ENCODE results near the gene SPPL2B.
"Not testable (repeated sequence)": the region's sequence is repeated elsewhere in the genome, so short reads cannot be mapped to it uniquely, and the experiment has no call there.

Gene SPPL2B, protein sequence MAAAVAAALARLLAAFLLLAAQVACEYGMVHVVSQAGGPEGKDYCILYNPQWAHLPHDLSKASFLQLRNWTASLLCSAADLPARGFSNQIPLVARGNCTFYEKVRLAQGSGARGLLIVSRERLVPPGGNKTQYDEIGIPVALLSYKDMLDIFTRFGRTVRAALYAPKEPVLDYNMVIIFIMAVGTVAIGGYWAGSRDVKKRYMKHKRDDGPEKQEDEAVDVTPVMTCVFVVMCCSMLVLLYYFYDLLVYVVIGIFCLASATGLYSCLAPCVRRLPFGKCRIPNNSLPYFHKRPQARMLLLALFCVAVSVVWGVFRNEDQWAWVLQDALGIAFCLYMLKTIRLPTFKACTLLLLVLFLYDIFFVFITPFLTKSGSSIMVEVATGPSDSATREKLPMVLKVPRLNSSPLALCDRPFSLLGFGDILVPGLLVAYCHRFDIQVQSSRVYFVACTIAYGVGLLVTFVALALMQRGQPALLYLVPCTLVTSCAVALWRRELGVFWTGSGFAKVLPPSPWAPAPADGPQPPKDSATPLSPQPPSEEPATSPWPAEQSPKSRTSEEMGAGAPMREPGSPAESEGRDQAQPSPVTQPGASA

DNA sequence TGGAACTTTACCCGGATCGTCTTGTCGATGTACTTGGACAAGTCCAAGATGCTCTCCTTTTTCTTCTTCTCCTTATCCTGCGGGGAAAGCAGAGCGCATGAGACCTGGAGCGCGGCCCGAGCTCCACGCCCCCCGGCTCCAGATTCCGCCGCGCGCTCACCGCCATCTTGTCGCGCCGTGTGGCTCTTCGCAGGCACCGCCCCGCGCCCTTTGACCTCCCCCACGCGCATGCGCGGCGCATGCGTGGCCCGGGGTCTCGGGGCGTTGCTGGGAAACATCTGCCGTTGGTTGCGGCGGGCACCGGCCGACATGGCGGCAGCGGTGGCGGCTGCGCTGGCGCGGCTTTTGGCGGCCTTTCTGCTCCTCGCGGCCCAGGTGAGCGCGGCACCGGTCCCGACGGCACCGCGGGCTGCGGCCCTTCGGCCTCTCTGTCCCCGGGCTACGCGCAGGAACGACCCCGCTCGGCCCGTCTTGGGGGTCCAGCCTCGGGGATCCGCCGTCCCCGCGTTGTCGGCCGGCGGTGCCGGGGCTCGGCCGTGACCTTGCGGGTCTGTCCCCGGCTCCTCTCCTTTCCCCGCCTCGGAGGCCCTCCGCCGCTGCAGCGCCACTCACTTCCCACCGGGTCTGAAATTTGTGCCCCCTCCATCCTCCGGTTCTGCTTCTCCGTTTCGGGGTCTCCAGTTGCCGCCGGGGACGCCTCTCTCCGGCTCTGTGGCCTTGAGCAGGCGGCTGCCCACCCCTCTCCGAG lies at the start of gene SPPL2B, which contains the start of gene LSM7:
Gene SPPL2B (plus strand): TSS at position 284 of the 748 bp plus-strand sequence. CDS start 26 bp downstream, at position 310.
Gene LSM7 (minus strand): TSS at position 186 of the 748 bp plus-strand sequence. CDS start 20 bp downstream, at position 166.
- no peak for FAIRE-seq

DNA sequence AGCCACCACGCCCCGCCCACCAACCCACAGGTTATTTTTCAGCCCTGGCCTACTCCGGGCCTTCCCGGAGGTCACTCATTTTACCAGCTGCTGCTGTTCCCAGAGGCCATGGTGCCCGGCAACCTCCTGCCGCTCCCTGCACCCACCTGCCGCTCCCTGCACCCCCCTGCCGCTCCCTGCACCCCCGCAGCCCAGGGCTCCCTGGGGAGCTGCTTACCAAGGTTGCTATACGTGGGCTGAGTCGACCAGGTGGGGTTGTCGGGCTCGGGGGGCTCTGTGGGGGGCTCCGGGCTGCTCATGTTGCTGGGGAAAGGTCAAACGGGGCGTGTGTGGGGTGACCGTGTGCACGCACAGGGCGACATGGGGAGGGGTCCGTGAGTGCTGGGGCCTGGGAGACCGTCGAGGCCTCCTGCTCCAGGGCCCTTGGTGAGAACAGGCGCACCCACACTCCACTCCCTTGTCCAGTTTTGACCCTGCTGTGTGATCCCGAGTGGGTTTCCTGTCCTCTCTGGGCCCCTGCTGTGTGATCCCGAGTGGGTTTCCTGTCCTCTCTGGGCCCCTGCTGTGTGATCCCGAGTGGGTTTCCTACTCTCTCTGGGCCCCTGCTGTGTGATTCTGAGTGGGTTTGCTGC lies 47.7 kb upstream of the SPPL2B start:
- FAIRE-seq = no peak

DNA sequence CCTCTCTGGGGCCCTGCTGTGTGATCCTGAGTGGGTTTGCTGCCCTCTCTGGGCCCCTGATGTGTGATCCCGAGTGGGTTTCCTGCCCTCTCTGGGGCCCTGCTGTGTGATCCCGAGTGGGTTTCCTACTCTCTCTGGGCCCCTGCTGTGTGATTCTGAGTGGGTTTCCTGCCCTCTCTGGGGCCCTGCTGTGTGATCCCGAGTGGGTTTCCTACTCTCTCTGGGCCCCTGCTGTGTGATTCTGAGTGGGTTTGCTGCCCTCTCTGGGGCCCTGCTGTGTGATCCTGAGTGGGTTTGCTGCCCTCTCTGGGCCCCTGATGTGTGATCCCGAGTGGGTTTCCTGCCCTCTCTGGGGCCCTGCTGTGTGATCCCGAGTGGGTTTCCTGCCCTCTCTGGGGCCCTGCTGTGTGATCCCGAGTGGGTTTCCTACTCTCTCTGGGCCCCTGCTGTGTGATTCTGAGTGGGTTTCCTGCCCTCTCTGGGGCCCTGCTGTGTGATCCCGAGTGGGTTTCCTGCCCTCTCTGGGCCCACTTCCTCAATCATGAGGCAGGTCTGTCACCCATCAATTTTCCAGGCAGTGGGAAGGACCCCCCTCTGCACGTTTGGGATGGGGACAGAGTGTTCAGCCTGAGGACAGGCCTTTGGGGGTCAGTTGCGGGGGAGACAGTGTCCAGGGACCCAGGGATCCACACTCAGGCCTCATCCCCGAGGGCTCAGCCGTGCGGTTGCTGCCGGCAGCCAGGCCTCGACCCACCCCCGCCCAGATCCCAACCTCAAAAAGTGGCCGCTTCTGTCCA lies 47.0 kb upstream of the SPPL2B start:
- not testable (repeated sequence) for FAIRE-seq

DNA sequence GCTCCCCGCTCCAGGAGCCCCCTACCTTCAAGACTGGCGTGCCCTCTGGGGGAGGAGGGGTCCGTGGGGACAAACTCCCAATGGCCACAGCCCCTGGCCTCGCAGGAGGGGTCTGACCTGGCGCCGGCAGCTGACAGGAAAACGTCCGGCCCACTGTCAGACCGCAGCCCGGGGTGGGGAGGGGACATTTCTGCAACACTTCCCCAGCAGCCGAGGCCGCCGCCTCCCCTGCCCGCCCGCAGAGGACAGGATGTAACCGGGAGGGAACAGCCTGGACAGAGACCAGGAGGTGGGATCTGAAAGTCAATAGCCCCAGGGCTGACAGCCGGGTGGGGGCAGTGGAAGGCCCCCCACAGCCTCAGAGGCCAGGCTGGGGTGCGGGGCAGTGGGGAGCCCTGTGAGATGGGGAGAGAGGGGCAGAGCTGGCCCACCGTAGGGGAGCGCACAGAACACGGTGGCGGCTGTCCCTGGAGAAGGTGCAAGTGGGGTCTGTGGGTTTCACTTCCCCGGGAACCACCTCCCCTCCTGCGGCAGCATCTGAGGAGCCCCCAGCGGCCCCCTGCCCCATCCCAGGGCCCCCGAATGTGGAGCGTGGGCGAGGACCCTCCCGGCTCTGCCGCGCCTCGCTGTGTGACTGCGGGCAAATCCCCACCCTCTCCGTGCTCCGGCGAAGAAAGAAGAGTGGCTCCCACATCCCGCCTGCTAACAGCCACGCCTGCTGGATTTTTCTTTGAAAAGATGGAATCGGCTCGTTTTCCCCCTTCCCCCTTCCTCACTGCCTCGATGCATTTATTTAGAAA lies 46.2 kb upstream of the SPPL2B start, which contains the start of gene PEAK3:
Gene PEAK3 (minus strand): TSS at position 114 of the 800 bp plus-strand sequence. CDS start 1,244 bp downstream, outside the sequence.
- FAIRE-seq = no peak

DNA sequence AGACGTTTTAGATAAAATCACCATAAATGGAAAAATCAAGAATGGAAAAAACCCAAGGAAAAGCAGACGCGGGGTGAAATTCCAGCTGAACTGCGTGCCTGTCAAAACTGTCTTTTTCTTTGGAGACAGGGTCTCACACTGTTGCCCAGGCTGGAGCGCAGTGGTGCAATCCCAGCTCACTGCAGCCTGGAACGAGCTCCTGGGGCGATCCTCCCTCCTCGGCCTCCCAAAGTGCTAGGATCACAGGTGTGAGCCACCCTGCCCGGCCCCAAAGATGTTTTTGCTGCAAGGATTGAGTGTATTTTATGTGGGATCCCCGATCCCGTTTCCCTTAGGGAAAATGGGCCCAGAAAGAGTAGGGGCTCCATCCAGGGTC lies 45.6 kb upstream of the SPPL2B start:
- no peak for FAIRE-seq

DNA sequence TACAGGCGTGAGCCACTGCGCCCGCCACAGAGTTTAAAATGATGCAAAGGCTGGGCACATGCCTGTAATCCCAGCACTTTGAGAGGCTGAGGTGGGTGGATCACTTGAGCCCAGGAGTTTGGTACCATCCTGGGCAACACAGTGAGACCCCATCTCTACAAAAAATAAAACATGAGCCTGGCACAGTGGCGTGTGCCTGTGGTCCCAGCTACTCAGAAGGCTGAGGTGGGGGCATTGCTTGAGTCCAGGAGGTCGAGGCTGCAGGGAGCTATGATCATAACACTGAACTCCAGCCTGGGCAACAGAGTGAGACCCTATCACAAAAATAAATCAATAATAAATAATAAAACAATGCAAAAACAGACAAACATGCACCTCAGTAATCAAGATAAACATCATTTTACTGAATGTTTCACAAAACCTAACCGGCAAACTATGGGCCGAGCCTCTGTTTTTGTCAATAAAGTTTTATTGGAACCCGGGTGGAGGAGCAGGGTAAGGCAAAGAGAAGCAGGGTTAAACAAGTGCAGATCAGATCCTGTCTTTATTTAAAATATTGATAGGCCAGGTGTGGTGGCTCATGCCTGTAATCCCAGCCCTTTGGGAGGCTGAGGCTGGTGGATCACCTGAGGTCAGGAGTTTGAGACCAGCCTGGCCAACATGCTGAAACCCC lies 44.5 kb upstream of the SPPL2B start:
- FAIRE-seq = no peak

DNA sequence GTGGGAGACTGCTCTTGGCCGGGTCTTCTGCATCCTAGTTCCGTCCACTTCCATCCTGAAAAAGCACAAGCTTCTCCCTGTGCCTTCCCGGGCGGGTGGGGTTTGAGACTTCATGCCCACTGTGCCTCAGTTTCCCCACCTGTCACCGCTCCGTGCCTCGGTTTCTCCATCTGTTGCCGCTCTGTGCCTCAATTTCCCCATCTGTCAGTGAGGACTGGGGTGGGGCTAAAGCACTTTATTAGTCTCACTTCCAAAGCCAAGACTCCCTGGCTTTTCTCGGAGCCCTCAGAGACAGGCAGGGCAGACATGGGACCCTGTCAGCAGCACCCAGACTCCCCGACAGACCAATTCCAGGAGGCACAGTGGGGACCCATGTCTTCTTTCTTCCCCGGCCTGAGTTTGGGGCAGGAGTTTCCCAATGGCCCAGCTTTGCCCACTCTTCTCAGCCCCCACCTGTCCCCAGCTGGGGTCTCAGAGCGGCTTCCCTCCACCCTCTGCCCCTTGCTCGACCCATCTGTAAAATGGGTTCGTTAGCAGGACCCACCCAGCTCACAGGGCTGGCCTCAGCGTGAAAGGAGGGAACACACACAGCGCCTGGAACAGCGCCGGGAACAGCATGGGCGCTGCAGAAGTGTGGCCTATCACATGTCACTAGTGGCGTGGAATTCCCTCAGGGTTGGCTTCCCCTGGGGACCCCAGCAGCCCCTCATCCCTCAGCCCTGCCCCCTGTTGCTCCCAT lies 41.9 kb upstream of the SPPL2B start:
- no peak for FAIRE-seq

DNA sequence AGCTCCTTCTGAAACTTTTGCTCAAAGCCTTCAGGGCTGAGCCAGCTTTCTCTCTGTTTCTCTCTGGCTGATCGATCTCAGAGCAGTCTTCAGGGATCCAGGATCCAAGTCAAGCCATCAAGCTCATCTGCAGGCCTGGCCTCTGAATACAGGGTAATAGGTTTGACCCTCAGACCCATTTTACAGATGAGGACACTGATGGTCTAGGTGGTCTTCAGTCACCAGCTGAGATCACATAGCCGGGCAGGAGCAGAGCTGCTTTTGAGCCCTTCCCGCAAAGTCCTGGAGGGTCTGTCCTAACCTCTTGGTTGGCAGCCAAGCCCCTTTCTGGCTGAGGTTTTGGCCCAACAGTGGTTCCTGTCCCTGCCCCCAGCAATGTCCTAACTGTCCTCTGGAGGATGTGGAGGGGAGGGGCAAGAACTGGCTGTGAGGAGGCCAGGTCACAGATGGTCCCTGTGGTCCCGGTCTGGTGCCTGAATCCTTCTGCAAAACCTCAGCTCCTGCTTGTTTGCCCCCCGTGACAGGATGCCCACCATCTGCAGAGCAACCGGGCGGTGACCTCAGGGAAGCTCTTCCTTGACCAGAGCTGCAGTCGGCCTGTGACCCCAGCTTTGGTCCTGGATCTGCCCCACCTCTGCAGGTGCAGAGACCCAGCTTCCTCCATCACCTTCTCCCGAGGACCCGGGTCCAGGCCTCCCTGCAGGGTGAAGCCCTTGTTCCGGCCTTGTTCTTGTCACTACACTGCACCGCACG lies 40.7 kb upstream of the SPPL2B start:
- no peak for FAIRE-seq

DNA sequence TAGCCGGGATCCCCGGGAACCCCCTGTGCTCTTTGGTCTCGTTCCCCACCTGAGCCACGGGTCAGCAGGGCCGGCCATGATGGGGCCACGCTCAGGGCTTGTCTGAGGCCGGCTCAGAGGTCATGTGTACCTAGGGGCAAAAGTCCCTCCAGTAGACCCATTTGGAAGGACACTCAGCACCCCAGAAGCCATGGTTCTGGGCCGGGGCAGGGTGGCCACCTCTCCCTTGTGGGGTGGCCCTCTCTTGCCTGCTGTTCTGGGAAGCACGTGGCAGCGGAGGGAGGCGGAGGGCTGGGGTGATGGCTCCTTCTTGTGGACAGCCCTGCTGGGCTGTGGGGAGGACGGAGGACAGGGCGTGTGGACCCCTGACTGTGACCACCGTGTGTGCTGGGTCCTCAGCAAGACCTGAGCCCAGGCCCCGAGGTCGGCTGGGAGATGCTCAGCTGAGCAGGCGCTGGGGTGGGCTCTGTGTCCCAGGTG lies 40.1 kb upstream of the SPPL2B start:
- no peak for FAIRE-seq

DNA sequence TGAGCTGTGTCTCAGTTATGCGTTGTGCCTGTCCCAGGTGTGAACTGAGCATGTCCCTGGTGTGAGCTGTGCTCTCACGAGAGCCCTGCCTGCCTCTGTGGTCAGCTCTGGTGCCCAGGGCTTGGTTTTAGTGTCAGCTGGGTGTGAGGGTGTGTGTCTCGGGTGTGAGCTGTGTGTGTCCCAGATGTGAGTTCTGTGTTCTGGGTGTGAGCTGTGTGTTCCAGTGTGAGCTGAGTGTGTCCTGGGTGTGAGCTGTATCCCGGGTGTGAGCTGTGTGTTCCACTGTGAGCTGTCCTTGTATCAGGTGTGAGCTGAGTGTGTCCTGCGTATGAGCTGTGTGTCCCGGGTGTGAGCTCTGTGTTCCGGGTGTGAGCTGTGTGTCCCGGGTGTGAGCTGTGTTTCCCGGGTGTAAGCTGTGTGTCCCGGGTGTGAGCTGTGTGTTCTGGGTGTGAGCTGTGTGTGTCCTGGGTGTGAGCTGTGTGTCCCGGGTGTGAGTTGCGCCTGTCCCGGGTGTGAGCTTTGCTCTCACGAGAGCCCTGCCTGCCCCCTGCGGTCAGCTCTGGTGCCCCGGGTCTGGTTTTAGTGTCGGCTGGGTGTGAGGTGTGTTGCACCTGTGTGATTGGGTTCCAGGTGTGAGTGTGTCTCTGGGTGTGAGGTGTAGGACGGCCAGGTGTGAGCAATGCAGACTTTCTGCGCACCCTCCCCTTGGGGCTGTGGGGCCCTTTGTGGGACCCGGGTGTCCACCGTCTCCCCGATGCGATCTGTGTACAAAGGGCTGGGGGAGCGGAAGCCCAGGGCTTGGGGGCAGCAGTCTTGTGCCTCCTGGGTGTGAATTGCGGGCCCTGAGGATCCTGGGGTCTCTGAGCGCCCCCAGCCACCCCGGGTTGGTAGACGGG lies 39.4 kb upstream of the SPPL2B start:
- no peak for FAIRE-seq

DNA sequence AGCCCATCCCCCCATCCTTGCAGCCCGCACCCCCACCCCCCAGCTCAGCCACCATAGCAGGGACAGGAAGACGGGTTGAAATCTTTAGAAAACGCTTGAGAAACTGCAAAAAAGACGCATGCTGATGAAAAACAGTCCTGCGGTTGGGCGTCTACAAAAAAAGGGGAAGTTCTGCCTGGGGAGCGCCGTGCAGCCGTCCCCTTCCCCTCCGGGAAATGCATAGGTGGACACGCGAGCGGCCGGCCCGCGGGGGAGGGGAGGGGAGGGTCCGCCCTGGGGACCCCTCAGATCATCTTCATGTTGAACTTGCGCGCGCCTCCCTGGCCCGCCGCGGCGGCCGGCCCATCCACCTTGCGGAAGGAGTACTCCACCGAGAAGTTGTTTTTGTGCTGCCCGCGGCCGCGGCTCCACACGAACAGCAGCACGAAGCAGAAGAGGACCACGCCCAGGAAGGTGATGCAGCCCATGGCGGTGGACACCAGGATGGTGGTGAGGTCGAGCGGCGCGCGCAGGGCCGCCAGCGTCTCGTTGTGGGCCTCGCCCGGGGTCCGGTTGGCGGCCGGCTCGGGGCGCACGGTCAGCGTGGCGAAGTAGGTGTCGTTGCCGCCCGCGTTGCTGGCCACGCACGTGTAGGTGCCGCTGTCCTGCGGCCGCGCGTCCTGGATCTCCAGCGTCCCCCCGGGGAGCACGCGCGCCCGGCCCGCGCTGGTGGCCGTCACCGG lies 38.6 kb upstream of the SPPL2B start:
- no peak for FAIRE-seq

DNA sequence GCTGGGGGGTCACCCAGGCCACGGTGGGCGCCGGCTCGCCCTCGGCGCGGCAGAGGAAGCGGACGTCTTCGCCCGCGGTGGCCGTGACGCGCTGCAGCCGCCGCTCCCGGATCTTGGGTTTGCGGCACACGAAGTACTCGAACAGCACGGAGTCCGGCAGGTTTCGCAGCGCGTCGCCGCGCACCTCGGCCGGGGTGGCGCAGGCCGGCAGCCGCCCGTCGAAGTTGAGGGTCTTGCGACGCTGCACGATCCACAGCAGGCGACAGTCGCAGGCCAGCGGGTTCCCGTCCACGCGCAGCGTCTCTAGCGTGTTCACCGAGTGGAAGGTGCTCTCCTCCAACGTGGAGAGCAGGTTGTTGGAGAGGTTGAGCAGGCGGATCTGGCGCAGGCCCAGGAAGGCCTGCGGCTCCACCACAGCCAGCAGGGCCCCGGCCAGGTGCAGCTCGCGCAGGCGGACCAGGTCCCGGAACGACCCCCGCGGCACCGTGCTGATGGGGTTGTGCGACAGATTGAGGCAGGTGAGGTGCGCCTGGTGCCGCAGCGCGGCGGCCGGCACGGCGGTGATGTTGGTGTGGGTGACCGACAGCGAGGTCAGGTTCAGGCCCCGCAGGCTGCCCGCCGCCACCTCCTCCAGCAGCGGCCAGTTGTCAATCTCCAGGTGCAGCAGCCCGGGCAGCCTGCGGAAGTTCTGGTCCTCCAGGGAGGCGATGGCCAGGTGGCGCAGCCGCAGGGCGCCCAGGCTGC lies 37.9 kb upstream of the SPPL2B start:
- no peak for FAIRE-seq

DNA sequence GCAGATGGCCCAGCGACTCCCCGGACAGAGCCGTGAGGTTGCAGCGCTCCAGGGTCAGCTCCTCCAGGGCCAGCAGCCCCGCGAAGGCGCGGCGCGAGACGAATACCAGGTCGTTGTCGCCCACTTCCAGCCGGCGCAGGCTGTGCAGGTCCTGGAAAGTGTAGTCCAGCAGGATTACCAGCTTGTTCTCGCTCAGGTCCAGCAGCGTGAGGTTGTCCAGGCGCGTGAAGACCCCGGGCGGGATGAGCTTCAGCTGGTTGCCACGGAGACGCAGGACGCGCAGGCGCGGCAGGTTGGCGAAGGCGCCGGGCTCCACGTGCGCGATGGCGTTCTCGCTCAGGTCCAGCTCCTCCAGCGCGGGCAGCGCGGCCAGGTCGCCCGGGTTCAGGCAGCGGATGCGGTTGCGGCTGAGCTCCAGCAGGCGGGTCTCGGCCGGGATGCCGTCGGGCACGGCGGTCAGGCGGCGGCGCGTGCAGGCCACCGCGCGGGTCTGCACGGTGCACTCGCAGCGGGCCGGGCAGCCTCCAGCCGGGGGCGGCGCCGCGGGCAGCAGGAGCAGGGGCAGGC lies 37.2 kb upstream of the SPPL2B start:
- FAIRE-seq = no peak

DNA sequence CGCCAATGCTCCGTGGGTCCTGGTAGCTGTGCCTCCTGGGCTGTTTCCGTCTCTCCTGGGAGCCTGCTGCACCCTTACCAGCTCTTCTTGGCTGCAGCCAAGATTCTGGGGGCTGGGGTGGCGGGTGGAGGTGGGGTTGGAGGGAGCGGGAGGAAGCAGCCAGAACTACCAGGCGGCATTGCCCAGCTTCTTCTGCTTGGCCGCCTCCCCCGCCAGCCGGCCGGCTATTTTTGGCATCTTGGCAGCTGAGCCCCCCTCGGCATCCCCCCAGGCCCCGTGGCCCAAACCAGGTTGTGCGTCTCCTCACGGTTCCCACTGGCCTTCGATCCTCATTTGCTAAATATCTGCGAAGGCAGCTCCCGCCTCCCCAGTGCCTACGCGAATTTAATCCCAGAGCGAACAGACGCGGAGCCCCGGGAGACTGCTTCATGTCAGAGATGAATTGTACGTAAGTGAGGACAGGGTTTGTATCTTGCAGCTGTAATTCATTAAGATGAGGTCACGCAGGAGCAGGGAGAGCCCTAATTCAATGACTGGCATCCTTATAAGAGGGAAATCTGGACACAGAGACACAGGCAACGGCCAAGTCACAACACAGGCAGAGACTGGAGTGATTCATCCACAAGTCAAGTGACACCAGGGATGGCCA lies 33.7 kb upstream of the SPPL2B start:
- FAIRE-seq = no peak

DNA sequence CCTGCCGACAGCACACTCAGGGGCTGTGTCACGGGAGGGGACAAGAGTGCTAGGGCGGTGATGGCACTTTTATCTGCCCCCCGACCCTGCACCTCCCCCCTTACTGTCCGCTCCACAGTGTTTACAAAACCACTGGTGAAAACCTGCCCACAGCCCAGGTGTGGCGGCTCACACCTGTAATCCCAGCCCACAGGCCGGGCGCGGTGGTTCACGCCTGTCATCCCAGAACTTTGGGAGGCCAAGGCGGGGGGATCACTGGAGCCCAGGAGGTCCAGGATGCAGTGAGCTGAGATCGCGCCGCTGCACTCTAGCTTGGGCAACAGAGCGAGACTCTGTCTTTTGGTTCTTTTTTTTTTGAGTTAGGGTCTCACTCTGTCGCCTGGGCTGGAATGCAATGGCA lies 32.3 kb upstream of the SPPL2B start:
- no peak for FAIRE-seq

DNA sequence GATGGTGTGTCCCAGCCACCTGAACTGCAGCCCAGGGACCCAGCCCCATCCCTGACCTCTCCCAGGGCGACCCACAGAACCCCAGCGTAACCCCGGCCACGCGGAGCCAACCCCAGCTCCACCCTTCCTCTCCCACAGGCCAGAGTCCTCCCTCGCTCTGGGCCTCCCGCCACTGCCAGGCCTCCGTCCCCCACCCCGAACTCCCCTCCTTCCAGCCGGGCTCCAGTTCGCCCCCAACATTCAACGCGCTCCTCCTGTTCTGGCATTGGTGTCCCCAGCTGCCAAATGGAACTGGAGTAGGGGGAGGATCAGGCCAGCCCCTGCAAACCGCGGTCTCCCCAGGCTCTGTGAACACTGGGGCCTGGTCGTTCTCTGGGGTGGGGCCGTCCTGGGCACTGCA lies 28.0 kb upstream of the SPPL2B start:
- no peak for FAIRE-seq
